ENCODE measurements around the gene RPL36AL. TPM values are rescaled to one million over a fixed set of nuclear protein-coding genes. Genes with fewer than 3 reads are reported as not detected.
"Not testable (repeated sequence)": the region's sequence is repeated elsewhere in the genome, so short reads cannot be mapped to it uniquely, and the experiment has no call there.

RPL36AL gene
- 100 to 1,000 TPM; 320 to 330 TPM for total RNA-seq

DNA sequence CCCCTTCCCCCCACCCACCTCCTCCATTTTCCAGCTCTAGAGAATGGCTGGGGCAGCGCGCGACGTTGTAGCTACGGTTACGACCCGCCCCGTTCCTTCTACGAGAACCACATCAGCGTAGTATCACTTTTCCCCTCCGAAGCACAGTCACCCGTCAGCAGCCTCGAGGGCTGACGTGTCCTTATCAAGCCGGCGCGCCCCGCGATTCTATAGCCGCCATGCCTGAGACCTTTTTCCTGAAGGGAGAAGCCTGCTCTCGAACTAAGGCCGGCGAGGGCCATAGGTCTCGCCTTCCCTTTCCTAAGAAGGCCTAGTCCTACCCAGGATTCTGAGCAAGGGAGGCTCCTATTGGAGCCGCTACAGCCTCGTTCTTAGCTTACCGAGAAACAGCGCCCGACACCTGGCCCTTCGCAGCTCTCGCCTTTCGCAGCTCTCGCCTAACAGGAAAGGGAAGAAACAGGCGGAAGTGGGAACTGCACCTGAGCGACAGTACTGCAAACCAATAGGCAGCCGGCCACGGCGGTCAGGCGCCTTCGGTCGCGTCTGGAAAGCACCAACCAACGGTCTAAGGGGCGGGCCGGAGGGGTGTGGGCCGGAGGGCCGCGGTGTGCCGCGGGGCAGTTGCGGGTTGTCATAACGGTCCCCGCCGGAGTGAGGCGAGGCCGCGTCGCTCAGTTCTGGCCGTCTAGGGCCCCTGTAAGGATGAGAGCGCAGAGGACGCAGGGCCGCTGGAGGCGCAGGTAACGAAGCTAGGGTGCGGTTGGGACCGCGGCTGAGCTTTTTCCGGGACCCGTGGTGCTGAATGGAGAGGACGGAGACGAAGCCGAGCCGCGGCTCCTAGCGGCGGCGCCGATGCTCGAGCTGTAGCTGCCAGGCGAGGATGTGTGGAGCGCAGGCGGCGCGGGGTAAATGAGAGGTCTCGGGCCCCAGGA is at the start of gene RPL36AL, which contains the start of gene MGAT2:
Gene RPL36AL, minus strand, starts transcription at position 445 of the 932 bp plus-strand sequence. CDS start 1,522 bp downstream, outside the sequence.
Gene MGAT2, plus strand, starts transcription at position 618 of the 932 bp plus-strand sequence. CDS start 470 bp downstream, outside the sequence.
- H3K4me1 Mint-ChIP-seq = peaks cover 50% of the 10 kb centered on the region
- H3K4me3 Mint-ChIP-seq = peak within 1 kb of the TSS; percentile 94
- POLR2A ChIA-PET = interaction anchor here (0.7 to 6.6 kb wide), 39 partner anchors 10 to 1211 kb away, joined by 3 to 293 read pairs (median 5); partner anchors contain the start of genes ARF6, DNAAF2, KLHDC1 and KLHDC2
- peaks cover 74% of the 10 kb centered on the region for H3K36me3 Mint-ChIP-seq (ENCODE audit: low read depth)
- CTCF ChIA-PET = interaction anchor here (0.6 to 7.4 kb wide), 23 partner anchors 9 to 701 kb away, joined by 3 to 156 read pairs (median 4); partner anchors contain the start of genes DNAAF2, KLHDC2, LRR1 and NEMF
- no peaks in the 10 kb centered on the region for H3K9me3 Mint-ChIP-seq
- DNase-seq = peak; percentile 96
- H3K27me3 Mint-ChIP-seq = no peaks in the 10 kb centered on the region
- H3K27ac Mint-ChIP-seq = peak within 1 kb of the TSS; percentile 94

DNA sequence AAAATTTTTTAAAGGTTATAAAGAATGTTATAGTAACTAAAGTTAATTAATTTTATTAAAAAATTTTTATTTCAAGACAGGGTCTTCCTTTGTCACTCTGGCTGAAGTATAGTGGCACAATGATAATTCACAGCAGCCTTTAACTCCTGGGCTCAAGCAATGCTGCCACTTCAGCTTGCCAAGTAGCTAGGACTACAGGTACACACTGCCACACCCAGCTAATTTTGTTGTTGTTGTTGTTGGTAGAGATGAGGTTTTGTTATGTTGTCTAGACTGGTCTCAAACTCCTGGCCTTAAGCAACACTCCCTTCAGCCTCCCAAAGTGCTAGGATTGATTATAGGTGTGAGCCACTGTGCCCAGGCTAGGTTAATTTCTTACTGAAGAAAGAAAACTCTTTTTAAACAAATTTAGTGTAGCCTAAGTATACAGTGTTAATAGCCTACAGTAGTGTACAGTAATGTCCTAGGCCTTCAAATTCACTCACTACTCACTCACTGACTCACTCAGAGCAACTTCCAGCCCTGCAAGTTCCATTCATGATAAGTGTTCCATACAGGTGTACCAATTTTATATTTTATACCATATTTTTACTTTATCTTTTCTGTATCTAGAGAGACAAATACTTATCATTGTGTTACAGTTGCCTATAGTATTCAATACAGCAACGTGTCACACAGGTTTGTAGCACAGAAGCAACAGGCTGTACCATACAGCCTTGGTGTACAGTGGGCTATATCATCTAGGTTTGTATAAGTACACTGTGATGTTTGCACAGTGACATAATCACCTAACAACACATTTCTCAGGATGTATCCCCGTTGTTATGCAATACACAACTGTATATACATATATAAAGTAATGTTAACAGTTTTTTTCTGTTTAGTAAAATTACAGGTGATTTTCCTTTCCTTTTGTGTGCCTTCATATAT is 39.4 kb upstream of the RPL36AL start:
- no peak overlapping the region for H3K27ac Mint-ChIP-seq
- ChIA-PET CTCF (interaction anchor here (0.7 to 1.2 kb wide), 2 partner anchors 24 to 26 kb away, joined by 5 to 6 read pairs; no protein-coding TSS in a partner anchor), POLR2A (interaction anchor here (1.3 kb wide), 1 partner anchor 66 kb away, joined by 3 read pairs; no protein-coding TSS in a partner anchor)

DNA sequence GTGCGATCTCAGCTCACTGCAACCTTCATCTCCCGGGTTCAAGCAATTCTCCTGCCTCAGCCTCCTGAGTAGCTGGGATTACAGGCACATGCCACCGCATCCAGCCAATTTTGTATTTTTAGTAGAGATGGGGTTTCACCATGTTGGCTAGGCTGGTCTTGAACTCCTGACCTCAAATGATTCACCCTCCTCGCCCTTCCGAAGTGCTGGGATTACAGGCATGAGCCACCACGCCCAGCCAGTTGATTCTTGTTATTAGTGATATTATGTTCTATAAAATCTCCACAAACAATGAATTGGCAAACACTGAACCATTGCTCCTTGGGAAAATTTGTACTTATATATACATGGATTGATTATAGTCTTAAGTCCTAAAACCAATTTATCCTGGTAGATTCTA is 37.1 kb upstream of the RPL36AL start:
- CTCF ChIA-PET = not testable (repeated sequence)

More for the DNA sequence above, 39.4 kb upstream of the RPL36AL start:
- Mint-ChIP-seq H3K9me3 (no peaks in the 10 kb centered on the region), H3K36me3 (ENCODE audit: low read depth) (peaks cover 24% of the 10 kb centered on the region), H3K4me3 (no peak overlapping the region), H3K27me3 (no peaks in the 10 kb centered on the region), H3K4me1 (no peaks in the 10 kb centered on the region)
- DNase-seq = no peak

DNA sequence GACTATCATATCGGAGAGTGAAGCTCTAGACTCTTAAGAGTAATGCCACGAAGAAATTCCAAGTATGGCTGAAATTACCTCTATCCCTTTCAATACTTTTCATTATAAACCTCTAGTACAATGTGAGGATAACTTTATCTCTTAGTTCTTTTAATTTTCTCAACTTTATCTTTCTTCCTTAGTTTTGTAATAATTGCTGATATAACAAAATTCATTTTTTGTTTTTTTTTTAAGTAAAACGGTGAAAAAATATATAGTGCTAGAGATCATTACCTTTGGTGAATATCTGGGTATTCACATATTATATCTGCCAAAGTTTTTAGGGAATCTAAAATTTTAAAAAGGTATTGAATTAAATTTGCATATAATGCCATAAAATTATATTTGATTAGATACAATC is 34.1 kb upstream of the RPL36AL start:
- H3K4me3 Mint-ChIP-seq = no peak overlapping the region
- POLR2A ChIA-PET = interaction anchor here (0.8 kb wide), 1 partner anchor 113 kb away, joined by 3 read pairs; the partner anchor contains the start of gene KLHDC2
- H3K4me1 Mint-ChIP-seq = no peaks in the 10 kb centered on the region
- DNase-seq = no peak
- no peak overlapping the region for H3K27ac Mint-ChIP-seq
- peaks cover 21% of the 10 kb centered on the region for H3K36me3 Mint-ChIP-seq (ENCODE audit: low read depth)
- CTCF ChIA-PET = interaction anchor here (1.5 kb wide), 1 partner anchor 19 kb away, joined by 6 read pairs; the partner anchor contains the start of gene DNAAF2
- no peaks in the 10 kb centered on the region for H3K27me3 Mint-ChIP-seq
- H3K9me3 Mint-ChIP-seq = no peaks in the 10 kb centered on the region

More for the DNA sequence above, 37.1 kb upstream of the RPL36AL start:
- H3K27me3 Mint-ChIP-seq, H3K9me3 Mint-ChIP-seq, H3K4me1 Mint-ChIP-seq, H3K27ac Mint-ChIP-seq, POLR2A ChIA-PET, DNase-seq, H3K4me3 Mint-ChIP-seq: not testable (repeated sequence)
- H3K36me3 Mint-ChIP-seq (ENCODE audit: low read depth) = peaks cover 25% of the 10 kb centered on the region

DNA sequence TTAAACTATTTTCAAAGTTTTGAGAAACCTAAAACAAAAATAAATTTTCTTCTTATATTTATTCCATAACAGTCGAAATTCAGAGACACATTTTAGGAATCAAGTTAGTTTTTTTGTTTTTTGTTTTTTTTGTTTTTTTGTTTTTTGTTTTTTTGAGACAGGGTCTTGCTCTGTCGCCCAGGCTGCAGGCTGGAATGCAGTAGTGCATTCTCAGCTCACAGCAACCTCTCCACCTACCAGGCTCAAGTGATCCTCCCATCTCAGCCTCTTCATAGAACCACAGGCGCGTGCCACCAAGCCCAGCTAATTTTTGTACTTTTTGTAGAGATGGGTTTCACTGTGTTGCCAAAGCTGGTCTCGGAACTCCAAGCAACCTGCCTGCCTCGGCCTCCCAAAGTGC is 33.1 kb upstream of the RPL36AL start:
- POLR2A ChIA-PET = no interaction called here
- Mint-ChIP-seq H3K4me1 (no peaks in the 10 kb centered on the region), H3K36me3 (ENCODE audit: low read depth) (peaks cover 21% of the 10 kb centered on the region), H3K9me3 (no peaks in the 10 kb centered on the region), H3K27ac (no peak overlapping the region), H3K27me3 (no peaks in the 10 kb centered on the region), H3K4me3 (no peak overlapping the region)
- DNase-seq = no peak
- CTCF ChIA-PET = no interaction called here

DNA sequence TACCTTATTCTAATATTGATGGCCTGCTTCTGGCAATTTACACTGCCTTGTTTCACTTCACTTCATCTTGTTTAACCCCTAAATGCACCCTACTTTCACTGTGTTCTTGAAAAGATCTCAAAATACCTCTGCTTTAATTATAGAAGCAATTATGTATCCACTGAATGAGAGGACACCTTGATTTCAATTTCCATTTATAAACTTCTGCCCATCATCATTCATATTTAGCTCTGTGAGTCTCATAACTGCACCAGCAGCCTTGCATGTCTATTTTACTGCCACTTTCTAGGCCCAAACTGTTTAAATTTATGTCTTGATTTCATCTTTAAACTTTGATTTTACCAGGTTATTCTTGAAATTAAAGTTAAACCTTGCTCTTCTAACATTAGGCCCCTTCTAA is 21.7 kb upstream of the RPL36AL start:
- POLR2A ChIA-PET = interaction anchor here (1.5 kb wide), 1 partner anchor 210 kb away, joined by 4 read pairs; the partner anchor contains the start of gene NEMF
- H3K4me1 Mint-ChIP-seq = peaks cover 26% of the 10 kb centered on the region
- H3K27me3 Mint-ChIP-seq = no peaks in the 10 kb centered on the region
- no peaks in the 10 kb centered on the region for H3K9me3 Mint-ChIP-seq
- peaks cover 44% of the 10 kb centered on the region for H3K36me3 Mint-ChIP-seq (ENCODE audit: low read depth)
- no peak overlapping the region for H3K4me3 Mint-ChIP-seq
- H3K27ac Mint-ChIP-seq = no peak overlapping the region
- CTCF ChIA-PET = interaction anchor here (1.7 kb wide), 1 partner anchor 8 kb away, joined by 4 read pairs; no protein-coding TSS in a partner anchor
- no peak for DNase-seq

DNA sequence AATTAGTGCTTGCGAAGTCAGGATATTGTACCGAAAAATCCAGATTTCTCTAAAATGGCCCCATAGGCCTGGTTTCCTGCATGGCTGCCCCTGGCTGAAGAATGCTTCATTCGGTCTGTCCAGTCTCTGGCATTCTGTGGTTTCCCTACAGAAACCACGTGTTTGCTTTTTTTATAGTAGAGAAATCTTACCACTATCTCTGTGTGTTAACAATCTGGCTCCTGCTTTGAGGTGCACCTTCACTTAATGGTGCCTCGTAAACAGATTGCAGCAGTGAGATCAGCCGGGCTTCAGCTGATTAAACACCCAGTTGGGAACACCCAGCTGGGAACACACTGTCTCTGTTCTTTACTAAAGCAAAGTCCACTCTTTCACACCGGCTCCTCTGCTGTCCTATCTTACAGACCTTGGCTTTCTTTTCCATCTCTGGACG is 21.3 kb upstream of the RPL36AL start:
- H3K9me3 Mint-ChIP-seq = no peaks in the 10 kb centered on the region
- H3K4me1 Mint-ChIP-seq = peaks cover 30% of the 10 kb centered on the region
- H3K27ac Mint-ChIP-seq = no peak overlapping the region
- no peak for DNase-seq
- ChIA-PET CTCF (interaction anchor here (1.7 kb wide), 1 partner anchor 8 kb away, joined by 4 read pairs; no protein-coding TSS in a partner anchor), POLR2A (interaction anchor here (0.6 to 1.5 kb wide), 2 partner anchors 8 to 211 kb away, joined by 3 to 4 read pairs; partner anchors contain the start of gene NEMF)
- H3K4me3 Mint-ChIP-seq = no peak overlapping the region
- peaks cover 43% of the 10 kb centered on the region for H3K36me3 Mint-ChIP-seq (ENCODE audit: low read depth)
- no peaks in the 10 kb centered on the region for H3K27me3 Mint-ChIP-seq

DNA sequence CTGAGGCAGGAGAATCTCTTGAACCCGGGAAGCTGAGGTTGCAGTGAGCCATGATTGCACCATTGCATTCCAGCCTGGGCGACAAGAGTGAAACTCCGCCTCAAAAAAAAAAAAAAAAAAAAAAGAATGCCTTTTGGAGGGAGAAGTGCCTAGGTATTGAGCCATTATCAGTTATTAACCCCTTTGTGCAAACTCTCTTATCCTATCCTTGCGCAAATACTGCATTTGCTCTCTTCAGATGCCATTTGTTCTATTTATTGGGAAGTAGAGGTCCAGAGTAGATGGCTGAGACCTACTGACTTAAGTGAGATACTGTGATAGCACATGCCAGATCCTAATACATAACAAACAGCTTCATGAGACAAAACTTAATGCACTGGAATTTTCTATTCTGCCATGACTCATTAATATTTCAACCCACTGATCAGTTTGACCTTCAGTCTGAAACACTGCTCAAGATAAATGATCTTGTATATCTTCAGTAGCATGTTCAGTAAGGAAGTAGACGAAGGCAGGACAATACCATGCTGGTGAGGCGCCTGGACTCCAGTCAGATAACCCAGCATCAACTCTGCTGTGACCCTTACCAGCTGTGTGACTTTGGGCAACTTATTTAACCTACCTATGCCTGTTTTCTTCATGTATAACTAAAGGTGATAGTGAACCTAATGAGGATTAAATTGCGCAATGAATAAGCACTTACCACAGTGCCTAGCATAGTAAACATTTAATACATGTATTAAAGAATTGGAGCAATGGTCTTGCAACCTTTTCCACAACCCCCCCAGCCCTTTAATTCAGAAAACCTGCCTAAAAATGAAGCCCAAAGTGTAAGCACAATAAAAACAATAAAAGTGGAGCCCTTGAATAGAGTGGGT is 20.4 kb upstream of the RPL36AL start:
- H3K27me3 Mint-ChIP-seq = no peaks in the 10 kb centered on the region
- peaks cover 44% of the 10 kb centered on the region for H3K36me3 Mint-ChIP-seq (ENCODE audit: low read depth)
- ChIA-PET POLR2A (interaction anchor here (0.6 to 1.7 kb wide), 4 partner anchors 20 to 190 kb away, joined by 3 to 7 read pairs (median 4); partner anchors contain the start of genes MGAT2 and RPL36AL), CTCF (no interaction called here)
- no peak overlapping the region for H3K27ac Mint-ChIP-seq
- peaks cover 37% of the 10 kb centered on the region for H3K4me1 Mint-ChIP-seq
- no peak overlapping the region for H3K4me3 Mint-ChIP-seq
- no peaks in the 10 kb centered on the region for H3K9me3 Mint-ChIP-seq
- no peak for DNase-seq

DNA sequence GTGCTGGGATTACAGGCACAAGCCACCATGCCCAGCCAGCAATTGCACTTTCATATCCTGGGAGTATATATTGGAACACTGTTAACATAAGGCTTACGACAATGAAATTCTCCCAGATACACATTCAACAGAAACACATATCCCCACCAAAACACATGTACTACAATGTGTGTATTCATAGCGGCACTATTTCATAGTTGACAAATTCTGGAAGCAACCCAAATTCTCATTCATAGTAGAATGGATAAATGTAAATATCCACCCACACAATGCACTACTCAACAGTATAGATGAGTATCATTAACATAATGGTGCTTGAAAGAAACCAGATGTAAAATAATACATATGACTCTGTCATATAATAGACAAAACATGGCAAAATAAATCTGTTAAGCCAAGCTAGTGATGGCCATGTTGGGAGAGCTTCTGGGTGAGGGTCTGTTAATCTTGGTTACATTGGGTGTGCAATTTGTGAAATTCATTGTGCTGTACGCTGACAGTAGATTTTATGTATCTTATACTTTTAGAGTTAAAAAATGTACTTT is 17.2 kb upstream of the RPL36AL start:
- no peak overlapping the region for H3K27ac Mint-ChIP-seq
- H3K9me3 Mint-ChIP-seq = no peaks in the 10 kb centered on the region
- H3K4me3 Mint-ChIP-seq = no peak overlapping the region
- peaks cover 42% of the 10 kb centered on the region for H3K36me3 Mint-ChIP-seq (ENCODE audit: low read depth)
- no peak for DNase-seq
- CTCF ChIA-PET = no interaction called here
- POLR2A ChIA-PET = interaction anchor here (1.1 to 4.4 kb wide), 3 partner anchors 18 to 131 kb away, joined by 3 to 94 read pairs (median 5); partner anchors contain the start of genes KLHDC2, LRR1, MGAT2 and RPL36AL
- H3K27me3 Mint-ChIP-seq = no peaks in the 10 kb centered on the region
- peaks cover 41% of the 10 kb centered on the region for H3K4me1 Mint-ChIP-seq

DNA sequence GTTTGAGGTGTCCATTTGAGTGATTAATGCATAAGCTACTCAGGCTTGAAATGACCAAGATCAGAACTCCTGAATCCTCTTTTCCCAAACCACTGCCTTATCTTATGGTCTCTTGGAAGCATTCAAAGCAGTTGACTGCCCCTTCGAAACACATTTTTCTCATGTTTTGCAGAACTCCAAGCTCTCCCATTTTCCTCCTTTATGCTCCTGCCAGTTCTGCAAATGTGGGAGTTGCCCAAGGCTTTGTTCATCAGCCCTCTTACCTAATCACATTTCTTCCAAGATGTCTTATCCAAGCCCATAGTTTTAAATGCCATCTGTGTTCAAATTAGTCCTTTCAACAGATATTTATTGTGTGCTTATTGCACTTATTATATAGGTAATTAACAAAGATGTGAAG is 16.4 kb upstream of the RPL36AL start:
- Mint-ChIP-seq H3K9me3 (no peaks in the 10 kb centered on the region), H3K36me3 (ENCODE audit: low read depth) (peaks cover 37% of the 10 kb centered on the region), H3K27me3 (no peaks in the 10 kb centered on the region), H3K27ac (peak overlapping the region; percentile 37), H3K4me3 (peak overlapping the region; percentile 19), H3K4me1 (peaks cover 38% of the 10 kb centered on the region)
- POLR2A ChIA-PET = interaction anchor here (1.1 to 8.6 kb wide), 4 partner anchors 14 to 131 kb away, joined by 3 to 293 read pairs (median 50); partner anchors contain the start of genes KLHDC2, LRR1, MGAT2 and RPL36AL
- CTCF ChIA-PET = interaction anchor here (0.9 to 3.8 kb wide), 2 partner anchors 131 to 193 kb away, joined by 3 to 44 read pairs; partner anchors contain the start of gene KLHDC2
- no peak for DNase-seq

All from activated CD4-positive, alpha-beta memory T cell treated with anti-CD3 and anti-CD28 coated beads, Interleukin-2, amount 10 ng/mL, durations not matched to agents 7 days and 5 days (primary cell).